Thyroid gland (tissue), 4 donors: ENCODE measurements around the gene PSMB8.

Experiments
- POLR2A ChIP-seq, 2 donors: fragments of 450-650 bp; IDR thresholded peaks; one replicate each; pipeline ENCODE4 v1.6.1; 2017; ENCODE audit warnings: antibody characterized with exemption in 2 of 2, mild to moderate bottlenecking in 2 of 2, moderate library complexity in 1 of 2
- TF ChIP-seq, protein P1 (sequence below), 6 experiments: fragments of 200-600 bp in 3 of 6; fragments of 450-650 bp in 3 of 6; sonication (generic) in 3 of 6; IDR thresholded peaks; one replicate each; pipeline ENCODE4 v1.5.1; 2016 to 2019; ENCODE audit warnings: antibody characterized with exemption in 6 of 6, mild to moderate bottlenecking in 2 of 6, inconsistent platforms in 1 of 6, moderate library complexity in 1 of 6

DNA sequence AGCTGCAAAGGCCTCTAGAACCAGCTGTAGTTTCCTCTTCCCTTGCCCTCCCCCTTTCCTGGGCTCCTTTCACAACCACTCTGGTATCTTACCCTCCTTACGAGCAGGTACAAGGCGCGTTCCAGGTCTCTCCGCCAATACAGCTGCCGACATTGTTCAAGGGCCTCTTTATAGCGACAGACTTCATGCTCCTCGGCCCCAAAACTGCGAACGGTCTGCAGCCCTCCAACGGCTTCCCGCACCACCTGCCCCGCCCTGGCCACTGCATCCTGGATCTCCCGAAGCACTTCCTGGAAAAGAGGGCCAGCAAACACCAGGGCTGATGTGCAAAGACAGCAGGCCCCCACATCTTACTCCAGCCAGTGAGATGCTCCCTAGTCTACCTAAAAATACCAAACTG, 11.3 kb downstream of the PSMB8 start:
- TF ChIP-seq POLR2A (IDR thresholded peaks at IDR 0.05) = no peak
- TF ChIP-seq, protein P1, sequence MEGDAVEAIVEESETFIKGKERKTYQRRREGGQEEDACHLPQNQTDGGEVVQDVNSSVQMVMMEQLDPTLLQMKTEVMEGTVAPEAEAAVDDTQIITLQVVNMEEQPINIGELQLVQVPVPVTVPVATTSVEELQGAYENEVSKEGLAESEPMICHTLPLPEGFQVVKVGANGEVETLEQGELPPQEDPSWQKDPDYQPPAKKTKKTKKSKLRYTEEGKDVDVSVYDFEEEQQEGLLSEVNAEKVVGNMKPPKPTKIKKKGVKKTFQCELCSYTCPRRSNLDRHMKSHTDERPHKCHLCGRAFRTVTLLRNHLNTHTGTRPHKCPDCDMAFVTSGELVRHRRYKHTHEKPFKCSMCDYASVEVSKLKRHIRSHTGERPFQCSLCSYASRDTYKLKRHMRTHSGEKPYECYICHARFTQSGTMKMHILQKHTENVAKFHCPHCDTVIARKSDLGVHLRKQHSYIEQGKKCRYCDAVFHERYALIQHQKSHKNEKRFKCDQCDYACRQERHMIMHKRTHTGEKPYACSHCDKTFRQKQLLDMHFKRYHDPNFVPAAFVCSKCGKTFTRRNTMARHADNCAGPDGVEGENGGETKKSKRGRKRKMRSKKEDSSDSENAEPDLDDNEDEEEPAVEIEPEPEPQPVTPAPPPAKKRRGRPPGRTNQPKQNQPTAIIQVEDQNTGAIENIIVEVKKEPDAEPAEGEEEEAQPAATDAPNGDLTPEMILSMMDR (IDR thresholded peaks at IDR 0.05) = no peak
